ENCODE data around the gene OPA3.
A peak's percentile ranks its signal among the peaks of the same experiment; 100 is the strongest.

The OPA3 gene

GRCh38 chr19:45560686-45561085 lies 23.9 kb downstream of the OPA3 start:
- DNase-seq, result no peak

- no peak for DNase-seq
Measured at GRCh38 chr19:45560038-45560437, 24.6 kb downstream of the OPA3 start.

GRCh38 chr19:45558399-45558878 lies 26.2 kb downstream of the OPA3 start:
- DNase-seq, result peak; percentile 41

- DNase-seq, result no peak
Measured at GRCh38 chr19:45556835-45557234, 27.8 kb downstream of the OPA3 start.

- no peak for DNase-seq
Measured at GRCh38 chr19:45554481-45554880, 30.1 kb downstream of the OPA3 start.

- no peak for DNase-seq
Measured at GRCh38 chr19:45553464-45553863, 31.1 kb downstream of the OPA3 start.

- DNase-seq, result no peak
Measured at GRCh38 chr19:45547965-45548609, 36.5 kb downstream of the OPA3 start.

- no peak for DNase-seq
Measured at GRCh38 chr19:45547211-45547770, 37.3 kb downstream of the OPA3 start.

- DNase-seq, result no peak
Measured at GRCh38 chr19:45542234-45542668, 42.4 kb downstream of the OPA3 start.

GRCh38 chr19:45539459-45539858 lies 45.1 kb downstream of the OPA3 start:
- DNase-seq, result no peak

- DNase-seq, result no peak
Measured at GRCh38 chr19:45531349-45531748, 53.3 kb downstream of the OPA3 start.

GRCh38 chr19:45529420-45529785 lies 55.2 kb downstream of the OPA3 start:
- no peak for DNase-seq

- no peak for DNase-seq
Measured at GRCh38 chr19:45528744-45529419, 55.7 kb downstream of the OPA3 start.

GRCh38 chr19:45528149-45528743 lies 56.4 kb downstream of the OPA3 start:
- no peak for DNase-seq

- DNase-seq, result no peak
Measured at GRCh38 chr19:45527731-45528130, 56.9 kb downstream of the OPA3 start.

GRCh38 chr19:45526971-45527370 lies 57.6 kb downstream of the OPA3 start:
- no peak for DNase-seq

GRCh38 chr19:45526143-45526542 lies 58.5 kb downstream of the OPA3 start:
- no peak for DNase-seq

- no peak for DNase-seq
Measured at GRCh38 chr19:45524575-45525129, 60.0 kb downstream of the OPA3 start.

- peak; percentile 56 for DNase-seq
Measured at GRCh38 chr19:45523642-45524256, 60.9 kb downstream of the OPA3 start.

GRCh38 chr19:45522010-45522941 lies 62.3 kb downstream of the OPA3 start:
- DNase-seq, result no peak

GRCh38 chr19:45518469-45518826 lies 66.2 kb downstream of the OPA3 start:
- no peak for DNase-seq
